ENCODE data around the gene HMGN1. TPM values are rescaled to one million over a fixed set of nuclear protein-coding genes. Genes with fewer than 3 reads are reported as not detected.

The HMGN1 gene
- total RNA-seq, 4 donors from 2014 or later, result 58.4 to 82.2 (median 59.6) TPM

GRCh38 chr21:39321424-39321823 lies 27.5 kb downstream of the HMGN1 start:
- Histone ChIP-seq H3K4me1 (no peaks in the 10 kb centered on the region), H3K4me3 (no peak overlapping the region), H3K9me3 (no peaks in the 10 kb centered on the region), H3K27me3 (no peaks in the 10 kb centered on the region), H3K36me3 (no peaks in the 10 kb centered on the region), H3K27ac (no peak overlapping the region)
- 63 to 80% methylated on average over 6 of the region's 6 CpGs for WGBS, 2 donors
- DNase-seq (ENCODE audit: low spot score in 2 of 2), result no peak
- TF ChIP-seq CTCF (IDR thresholded peaks at IDR 0.05) (no peak), POLR2A (IDR thresholded peaks at IDR 0.05) (no peak), EP300 (IDR thresholded peaks at IDR 0.05) (no peak)

GRCh38 chr21:39319814-39320332 lies 29.0 kb downstream of the HMGN1 start:
- Histone ChIP-seq H3K4me1 (peaks cover 0 to 2% (median under 1%) of the 10 kb centered on the region in 4 donors), H3K27ac (no peak overlapping the region), H3K9me3 (no peaks in the 10 kb centered on the region), H3K27me3 (no peaks in the 10 kb centered on the region), H3K4me3 (no peak overlapping the region), H3K36me3 (no peaks in the 10 kb centered on the region)
- TF ChIP-seq POLR2A (IDR thresholded peaks at IDR 0.05) (no peak), EP300 (IDR thresholded peaks at IDR 0.05) (no peak), CTCF (IDR thresholded peaks at IDR 0.05) (no peak)
- DNase-seq (ENCODE audit: low spot score in 2 of 2), result no peak
- 81 to 87% methylated on average over 3 of the region's 3 CpGs for WGBS, 2 donors

- H3K9me3 ChIP-seq, result no peaks in the 10 kb centered on the region
- H3K27me3 ChIP-seq, result no peaks in the 10 kb centered on the region
- H3K36me3 ChIP-seq, result no peaks in the 10 kb centered on the region
- peaks cover 0 to 8% (median 3%) of the 10 kb centered on the region in 4 donors for H3K4me1 ChIP-seq
- no peak overlapping the region for H3K4me3 ChIP-seq
- 68 to 77% methylated on average over 6 of the region's 6 CpGs for WGBS, 2 donors
- TF ChIP-seq POLR2A (IDR thresholded peaks at IDR 0.05) (no peak), CTCF (IDR thresholded peaks at IDR 0.05) (no peak)
- DNase-seq (ENCODE audit: low spot score in 2 of 2), result peak in 1 of 2 donors; percentile 25
- H3K27ac ChIP-seq, result no peak overlapping the region
These were observed 29.6 kb downstream of the HMGN1 start for GRCh38 chr21:39319251-39319756.

GRCh38 chr21:39318091-39318959 lies 30.6 kb downstream of the HMGN1 start:
- no peak overlapping the region for H3K4me3 ChIP-seq
- no peak for DNase-seq (ENCODE audit: low spot score in 2 of 2)
- WGBS, 2 donors, result 77 to 79% methylated on average over 8 of the region's 8 CpGs
- H3K36me3 ChIP-seq, result no peaks in the 10 kb centered on the region
- no peak overlapping the region for H3K27ac ChIP-seq
- no peaks in the 10 kb centered on the region for H3K27me3 ChIP-seq
- no peaks in the 10 kb centered on the region for H3K9me3 ChIP-seq
- TF ChIP-seq CTCF (IDR thresholded peaks at IDR 0.05) (no peak), POLR2A (IDR thresholded peaks at IDR 0.05) (no peak), EP300 (IDR thresholded peaks at IDR 0.05) (no peak)
- H3K4me1 ChIP-seq, result peaks cover 0 to 9% (median 3%) of the 10 kb centered on the region in 4 donors
